AG10803 (cell line): ENCODE measurements around the gene GAS2L1.
A peak's percentile ranks its signal among the peaks of the same experiment; 100 is the strongest.

ENCODE experiments used
- DNase-seq: peaks from one replicate; pipeline ENCODE4 v3.0.0; 2010; ENCODE audit warnings: low read depth
- H3K4me3 ChIP-seq: 2 replicates; pipeline ENCODE4 v1.5.1; 2011; ENCODE audit warnings: mild to moderate bottlenecking, low read length, control low read depth
- TF ChIP-seq, protein P1 (sequence below): conservative IDR thresholded peaks from 2 replicates; pipeline ENCODE4 v1.5.1; 2011; ENCODE audit warnings: mild to moderate bottlenecking, low read length, control low read depth, inconsistent platforms

The GAS2L1 gene

DNA sequence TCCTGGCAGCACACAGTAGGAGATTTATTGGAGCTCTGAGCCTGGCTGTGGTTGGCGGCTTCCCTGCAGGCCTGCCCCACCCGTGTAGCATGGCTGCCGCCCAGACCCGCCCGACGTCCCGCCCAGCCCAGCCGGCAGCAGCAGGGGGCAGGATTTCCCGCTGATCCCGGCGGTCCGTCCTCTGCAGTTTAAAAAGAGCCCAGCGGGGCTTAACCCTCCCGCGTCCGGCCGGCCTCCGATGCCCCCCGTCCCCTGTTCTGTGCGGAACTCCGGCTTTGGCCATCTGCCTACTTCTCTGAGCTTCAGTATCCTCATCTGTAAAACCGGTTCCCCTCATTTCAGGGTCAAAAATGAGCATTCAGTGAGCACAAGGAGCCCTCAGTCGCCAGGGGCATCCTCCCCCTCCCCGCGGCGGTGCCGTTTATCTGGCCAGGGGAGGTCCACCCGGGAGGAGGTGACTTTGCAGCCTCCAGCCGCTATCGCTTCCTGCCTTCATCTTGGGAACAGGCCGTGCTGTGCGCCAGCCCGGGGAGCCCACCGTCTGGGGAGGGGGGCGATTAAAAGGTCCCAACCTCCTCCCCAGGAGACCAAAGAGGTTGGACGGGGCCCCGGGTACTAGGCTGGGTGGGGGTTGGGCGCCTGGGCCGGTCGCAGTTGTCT lies at the start of gene GAS2L1:
TSS of gene GAS2L1 (plus strand) at position 476 of the 660 bp plus-strand sequence. CDS start 1,456 bp downstream, outside the sequence.
- peak within 1 kb of the TSS; percentile 81 for H3K4me3 ChIP-seq
- peak; percentile 78 for DNase-seq
- TF ChIP-seq, protein P1, sequence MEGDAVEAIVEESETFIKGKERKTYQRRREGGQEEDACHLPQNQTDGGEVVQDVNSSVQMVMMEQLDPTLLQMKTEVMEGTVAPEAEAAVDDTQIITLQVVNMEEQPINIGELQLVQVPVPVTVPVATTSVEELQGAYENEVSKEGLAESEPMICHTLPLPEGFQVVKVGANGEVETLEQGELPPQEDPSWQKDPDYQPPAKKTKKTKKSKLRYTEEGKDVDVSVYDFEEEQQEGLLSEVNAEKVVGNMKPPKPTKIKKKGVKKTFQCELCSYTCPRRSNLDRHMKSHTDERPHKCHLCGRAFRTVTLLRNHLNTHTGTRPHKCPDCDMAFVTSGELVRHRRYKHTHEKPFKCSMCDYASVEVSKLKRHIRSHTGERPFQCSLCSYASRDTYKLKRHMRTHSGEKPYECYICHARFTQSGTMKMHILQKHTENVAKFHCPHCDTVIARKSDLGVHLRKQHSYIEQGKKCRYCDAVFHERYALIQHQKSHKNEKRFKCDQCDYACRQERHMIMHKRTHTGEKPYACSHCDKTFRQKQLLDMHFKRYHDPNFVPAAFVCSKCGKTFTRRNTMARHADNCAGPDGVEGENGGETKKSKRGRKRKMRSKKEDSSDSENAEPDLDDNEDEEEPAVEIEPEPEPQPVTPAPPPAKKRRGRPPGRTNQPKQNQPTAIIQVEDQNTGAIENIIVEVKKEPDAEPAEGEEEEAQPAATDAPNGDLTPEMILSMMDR, result peak; percentile 58

DNA sequence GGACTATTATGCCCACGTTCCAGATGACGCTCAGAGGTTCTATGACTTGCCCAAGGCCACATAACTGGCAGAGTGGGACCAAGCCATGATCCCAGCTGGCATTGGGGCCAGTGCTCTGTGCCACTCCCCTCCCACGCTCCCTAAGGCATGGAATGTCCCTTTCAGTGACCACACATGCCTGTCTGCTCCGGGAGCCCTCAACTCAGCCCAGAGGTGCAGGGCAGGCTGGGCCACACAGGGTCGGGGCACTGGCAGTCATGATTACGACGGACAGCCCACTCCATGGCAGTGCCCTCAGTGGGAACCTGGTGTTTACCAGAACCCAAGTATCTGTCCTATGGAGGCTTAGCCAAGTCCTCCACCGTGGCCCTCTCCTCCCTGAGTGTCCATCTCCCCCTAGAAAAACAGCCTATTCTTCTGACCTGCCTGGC lies 48.7 kb upstream of the GAS2L1 start:
- H3K4me3 ChIP-seq, result no peak overlapping the region
- TF ChIP-seq, protein P1, result no peak
- no peak for DNase-seq

DNA sequence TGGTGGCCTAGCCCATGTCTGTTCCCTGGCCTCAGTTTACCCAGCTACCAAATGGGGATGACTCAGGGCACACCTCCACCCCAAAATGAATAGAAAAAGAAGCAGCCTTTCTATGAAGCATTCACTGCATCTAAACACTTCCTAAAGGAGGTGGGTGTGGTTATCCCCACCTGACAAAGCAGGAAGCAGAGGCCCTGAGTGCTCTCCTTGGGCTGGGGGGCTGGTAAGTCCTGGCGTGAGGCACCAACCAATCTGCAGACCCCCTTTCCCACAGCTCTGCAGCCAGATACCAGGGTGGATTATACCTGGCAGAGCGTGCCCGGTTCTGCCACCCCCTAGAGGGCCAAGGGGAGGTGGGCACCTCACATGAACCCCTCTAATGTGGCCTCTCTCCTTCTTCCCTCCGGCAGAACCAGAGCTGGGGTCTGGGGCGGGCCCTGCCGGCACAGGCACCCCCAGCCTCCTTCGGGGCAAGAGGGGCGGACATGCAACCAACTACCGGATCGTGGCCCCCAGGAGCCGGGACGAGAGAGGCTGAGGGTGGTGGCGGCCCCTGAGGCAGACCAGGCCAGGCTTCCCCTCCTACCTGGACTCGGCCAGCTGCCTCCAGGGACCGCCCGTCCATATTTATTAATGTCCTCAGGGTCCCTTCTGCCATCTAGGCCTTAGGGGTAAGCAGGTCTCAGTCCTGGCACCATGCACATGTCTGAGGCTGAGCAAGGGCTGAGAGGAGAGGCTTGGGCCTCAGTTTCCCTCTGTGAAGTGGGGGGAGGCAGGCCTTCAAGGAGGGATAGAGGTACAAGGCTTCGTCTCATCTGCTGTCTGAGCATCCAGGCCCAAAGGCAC lies 47.8 kb upstream of the GAS2L1 start:
- TF ChIP-seq, protein P1, result no peak
- DNase-seq, result no peak
- H3K4me3 ChIP-seq, result no peak overlapping the region

DNA sequence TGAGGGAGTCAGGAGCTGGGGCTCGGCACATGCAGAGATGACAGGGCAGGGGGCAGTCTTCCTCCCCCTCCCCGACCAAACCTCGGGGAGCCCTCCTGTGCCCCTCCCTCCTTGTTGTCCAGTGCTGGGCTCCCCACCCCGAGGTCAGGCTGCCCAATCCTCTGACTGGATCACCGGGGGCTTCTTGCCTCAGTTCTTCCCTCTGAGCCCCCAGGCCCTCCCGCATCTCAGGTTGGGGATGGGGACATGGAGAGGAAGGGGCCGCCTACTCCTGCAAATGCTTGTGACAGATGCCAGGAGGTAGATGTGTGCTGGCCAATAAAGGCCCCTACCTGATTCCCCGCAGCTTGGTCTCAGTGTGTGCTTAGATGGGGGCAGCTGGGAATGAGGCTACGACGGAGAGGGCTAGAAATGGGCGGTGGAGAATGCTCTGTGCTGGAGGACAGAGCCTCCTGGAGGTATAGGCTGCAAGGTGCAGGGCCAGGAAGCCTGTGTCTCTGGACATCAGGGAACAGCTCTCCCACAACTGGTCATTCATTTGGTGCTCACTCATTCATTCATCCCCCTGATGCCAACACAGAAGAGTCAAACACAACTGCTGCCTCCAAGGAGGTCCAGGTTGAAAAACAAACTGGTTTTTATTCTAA lies 47.1 kb upstream of the GAS2L1 start:
- no peak overlapping the region for H3K4me3 ChIP-seq
- DNase-seq, result no peak
- TF ChIP-seq, protein P1, result no peak

DNA sequence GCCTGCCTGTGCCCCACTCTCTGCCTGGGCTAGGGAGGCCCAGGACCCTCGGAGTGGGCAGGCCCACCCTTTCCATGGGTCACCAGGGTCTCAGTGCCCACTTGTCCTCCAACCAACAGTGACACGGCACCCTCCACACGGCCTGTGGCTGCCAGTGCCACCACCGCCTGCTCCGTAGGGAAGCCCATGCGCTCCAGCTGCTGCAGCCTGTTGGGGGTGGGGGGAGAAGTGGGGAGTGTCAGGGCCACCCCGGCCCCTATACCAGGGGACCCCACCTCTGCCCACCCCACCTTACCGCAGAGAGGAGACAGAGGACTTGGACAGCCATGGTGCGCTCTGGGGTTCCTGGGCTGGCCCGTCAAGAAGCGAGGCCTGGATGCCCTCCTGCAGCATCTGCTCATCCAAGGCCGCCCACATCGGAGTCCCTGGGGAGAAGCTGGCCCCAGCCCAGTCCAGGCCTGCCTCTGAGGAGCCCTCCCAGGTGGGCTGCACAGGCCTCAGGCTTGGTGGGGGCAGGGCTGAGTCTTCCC lies 46.4 kb upstream of the GAS2L1 start:
- TF ChIP-seq, protein P1, result no peak
- DNase-seq, result no peak
- no peak overlapping the region for H3K4me3 ChIP-seq

DNA sequence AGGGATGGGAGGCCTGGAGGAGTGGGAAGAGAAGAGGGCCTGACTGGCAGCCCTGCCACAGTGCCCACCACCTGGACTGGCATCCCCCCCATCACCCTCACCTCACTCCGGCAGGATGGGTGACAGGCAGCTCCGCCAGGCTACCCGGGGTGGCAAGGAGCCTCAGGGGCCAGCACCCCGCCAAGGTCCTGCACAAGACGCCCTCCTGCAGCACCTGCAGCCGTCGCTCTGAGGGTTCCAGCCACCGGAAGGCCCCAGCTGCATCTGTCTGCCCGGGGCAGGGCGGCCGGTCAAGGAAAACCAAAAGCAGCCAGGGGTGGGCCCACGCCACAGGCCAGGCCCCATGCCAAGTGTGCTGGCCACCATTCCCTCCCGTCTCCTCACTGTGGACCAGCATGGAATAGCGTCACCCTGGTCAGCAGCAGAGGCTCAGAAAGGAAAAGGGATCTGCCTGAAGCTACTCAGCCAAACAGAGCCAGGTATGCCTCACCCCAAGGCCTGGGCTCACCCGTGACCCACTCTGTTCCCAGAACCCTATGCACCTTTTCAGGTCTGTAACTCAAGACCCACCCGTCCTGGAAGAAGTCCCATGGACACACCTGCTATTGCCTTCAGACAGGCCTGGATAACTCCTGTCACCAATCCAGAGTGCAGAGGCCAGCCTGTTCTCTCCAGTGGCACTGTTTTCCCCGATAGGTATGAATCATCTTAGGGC lies 45.7 kb upstream of the GAS2L1 start:
- no peak for DNase-seq
- TF ChIP-seq, protein P1, result no peak
- no peak overlapping the region for H3K4me3 ChIP-seq
